NCI-H345 (cell line): ENCODE results near the gene EPC2.
"Not testable (repeated sequence)": the region's sequence is repeated elsewhere in the genome, so short reads cannot be mapped to it uniquely, and the experiment has no call there.

Experiments used
- DNase-seq: peaks from one replicate; lab custom pipeline; 2025; lab: John Stamatoyannopoulos, UW

The EPC2 gene

DNA sequence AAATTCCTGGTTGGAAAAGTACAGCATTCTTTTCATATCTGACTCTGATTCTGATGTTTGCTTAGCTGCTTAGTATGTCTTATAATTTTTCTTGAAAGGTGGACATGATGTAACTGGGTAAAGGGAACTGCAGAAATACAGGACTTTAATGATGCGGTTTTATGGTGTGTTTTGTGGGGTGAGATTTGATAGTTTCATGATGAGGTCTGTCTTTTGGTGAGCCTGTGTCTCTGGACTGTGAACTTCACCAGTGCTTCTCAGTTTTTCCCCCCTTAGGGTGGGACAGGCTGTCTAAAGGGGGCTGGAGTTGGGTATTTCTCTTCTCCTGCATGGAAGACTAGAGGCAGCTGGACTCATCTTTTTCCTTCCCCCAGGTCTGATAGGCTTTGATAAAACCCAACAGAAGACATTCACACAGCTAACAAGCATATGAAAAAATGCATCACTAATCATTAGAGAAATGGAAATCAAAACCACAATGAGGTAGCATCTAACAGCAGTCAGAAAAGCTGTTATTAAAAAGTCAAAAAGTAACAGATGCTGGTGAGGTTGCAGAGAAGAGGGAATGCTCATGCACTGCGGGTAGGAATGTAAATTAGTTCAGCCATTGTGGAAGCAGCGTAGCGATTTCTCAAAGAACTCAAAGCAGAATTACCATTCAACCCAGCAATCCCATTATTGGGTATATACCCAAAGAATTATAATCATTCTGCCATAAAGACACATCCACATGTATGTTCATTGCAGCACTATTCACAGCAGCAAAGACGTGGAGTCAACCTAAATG, 77.6 kb downstream of the EPC2 start:
- no peak for DNase-seq

DNA sequence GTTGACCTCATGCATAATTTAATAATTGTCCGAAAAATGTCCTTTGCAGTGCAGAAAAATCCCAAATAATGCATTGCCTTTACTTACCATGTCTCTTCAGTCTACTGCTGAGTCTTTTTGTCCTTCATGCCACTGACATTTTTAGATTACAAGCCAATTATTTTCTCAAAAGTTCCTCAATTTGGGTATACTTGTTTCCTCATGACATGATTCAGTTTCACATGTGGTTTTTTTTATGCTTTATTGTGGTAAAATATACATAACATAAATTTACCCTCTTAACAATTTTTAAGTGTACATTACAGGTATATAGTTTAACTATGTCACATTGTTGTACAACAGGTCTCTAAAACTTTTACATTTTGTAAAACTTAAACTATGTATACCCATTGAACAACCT, 81.0 kb downstream of the EPC2 start:
- no peak for DNase-seq

DNA sequence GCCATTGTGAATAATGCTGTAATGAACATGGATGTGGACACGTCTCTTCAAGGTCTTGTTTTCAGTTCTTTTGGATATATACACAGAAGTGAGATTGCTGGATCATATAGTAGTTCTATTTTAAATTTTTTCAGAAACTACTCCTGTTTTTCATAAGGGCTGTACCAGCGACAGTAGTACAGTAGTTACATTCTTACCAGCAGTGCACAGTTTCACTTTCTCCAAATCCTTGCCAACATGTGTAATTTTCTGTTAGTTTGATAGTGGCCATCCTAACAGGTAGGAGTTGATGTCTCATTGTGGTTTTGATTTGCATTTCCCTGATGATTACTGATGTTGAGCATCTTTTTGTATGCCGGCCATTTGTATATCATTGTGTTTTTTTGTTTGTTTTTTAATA, 81.7 kb downstream of the EPC2 start:
- DNase-seq, result no peak

DNA sequence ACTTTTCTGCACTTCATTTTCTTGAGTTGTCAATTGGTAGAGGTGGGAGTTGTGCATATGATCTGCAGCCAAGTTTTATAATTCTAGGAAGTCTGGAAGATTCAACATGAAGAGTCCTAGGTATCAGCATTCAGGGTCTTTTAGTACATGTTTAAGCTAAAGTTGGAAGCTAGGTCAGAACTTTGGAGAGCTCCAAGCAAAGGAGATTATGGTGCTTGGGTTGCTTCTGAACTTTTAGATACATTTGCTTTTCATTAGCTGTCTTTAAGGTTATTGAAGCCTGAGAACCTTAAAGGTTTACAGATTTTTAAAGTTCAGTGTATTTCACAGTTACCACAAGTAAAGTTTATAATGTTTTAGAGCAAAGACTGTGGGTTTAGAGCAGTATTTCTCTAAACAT, 85.5 kb downstream of the EPC2 start:
- DNase-seq, result no peak

DNA sequence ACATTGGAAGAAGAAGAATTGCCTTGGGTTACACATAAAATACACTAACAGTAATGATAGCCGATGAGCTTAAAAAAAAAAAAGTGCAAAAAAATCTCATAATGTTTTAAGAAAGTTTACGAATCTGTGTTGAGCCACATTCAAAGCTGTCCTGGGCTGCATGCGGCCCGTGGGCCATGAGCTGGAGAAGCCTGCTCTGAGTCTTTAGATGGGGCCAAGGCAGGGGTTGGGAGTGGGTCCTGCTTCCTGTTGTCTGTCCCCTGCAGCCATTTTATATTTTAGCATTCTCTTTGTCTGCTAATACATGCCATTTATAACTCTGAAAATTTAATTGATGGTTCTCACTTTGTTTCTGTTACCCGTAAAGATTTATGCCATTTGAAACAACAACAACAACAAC, 93.2 kb downstream of the EPC2 start:
- no peak for DNase-seq

DNA sequence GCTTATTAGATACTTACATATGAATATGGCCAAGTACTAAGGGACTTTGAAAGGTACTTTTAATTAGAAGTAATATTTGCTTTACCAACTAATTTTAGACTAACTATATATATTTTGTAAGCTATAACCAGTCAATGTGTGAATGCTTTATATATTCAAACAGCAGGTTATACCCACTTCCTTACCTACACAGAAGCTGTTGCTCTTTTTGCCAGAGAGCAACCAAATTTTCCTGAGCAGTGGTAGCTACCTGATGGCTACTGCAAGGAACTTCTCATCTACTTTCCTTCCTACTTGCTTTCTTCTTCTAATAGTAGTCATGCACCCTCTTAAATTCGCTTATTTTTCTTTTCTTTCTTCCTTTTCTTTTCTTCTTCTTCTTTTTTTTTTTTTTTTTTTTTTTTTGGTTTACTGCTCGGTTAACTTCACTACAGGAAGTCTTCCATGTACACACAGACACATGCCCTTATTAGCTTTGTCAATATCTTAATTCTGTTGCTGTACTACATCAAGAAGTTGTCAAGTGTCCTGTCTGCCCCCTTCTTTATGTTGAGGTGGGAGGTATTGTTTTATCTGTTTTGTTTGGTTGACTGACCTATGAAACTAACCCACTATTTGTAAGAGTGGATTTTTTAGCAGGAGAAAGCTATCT, 95.0 kb downstream of the EPC2 start:
- DNase-seq, result no peak

DNA sequence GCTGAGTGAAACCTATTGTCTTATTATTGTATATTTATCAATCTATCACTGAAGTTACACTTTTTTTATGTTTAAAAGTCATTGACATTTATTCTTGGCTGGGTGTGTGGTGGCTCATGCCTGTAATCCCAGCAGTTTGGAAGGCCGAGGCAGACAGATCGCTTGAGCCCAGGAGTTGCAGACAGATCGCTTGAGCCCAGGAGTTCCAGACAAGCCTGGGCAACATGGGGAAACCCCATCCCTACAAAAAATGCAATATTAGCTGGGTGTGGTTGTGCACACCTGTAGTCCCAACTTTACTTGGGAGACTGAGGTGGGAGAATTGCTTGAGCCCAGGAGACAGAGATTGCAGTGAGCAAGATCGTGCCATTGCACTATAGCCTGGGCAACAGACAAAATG, 97.8 kb downstream of the EPC2 start:
- no peak for DNase-seq

DNA sequence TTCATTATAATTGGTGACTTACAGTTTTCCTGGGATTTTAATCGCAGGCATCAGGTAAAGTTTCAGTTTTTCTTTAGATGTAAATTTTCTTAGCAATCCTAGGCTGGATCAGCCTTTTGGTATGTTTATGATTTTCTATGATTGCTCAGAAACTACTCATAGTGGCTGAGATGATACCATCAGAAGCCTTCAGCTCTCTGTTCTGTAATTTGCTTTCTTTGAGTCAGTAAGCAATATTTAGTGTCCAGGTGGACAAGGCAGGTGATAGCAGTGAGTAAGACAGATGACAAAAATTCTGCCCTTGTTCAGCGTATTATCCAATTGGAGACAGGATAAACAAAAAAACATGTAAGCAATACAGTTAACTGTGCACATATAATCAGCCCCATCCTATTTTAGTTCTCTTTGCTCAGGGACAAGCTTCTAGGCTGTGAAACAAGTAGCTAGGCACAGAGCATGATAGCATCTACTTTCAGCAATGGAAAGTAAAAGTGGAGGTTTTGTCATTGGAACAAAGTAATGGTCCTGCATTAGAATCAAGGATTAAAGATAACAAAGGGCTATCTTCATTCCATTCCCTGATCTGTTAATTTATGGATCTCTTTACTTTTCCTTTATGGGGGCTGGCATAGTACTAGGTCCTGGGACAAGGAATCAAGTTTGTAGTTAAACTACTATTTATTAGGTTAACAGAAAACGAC, 100.8 kb downstream of the EPC2 start:
- no peak for DNase-seq

DNA sequence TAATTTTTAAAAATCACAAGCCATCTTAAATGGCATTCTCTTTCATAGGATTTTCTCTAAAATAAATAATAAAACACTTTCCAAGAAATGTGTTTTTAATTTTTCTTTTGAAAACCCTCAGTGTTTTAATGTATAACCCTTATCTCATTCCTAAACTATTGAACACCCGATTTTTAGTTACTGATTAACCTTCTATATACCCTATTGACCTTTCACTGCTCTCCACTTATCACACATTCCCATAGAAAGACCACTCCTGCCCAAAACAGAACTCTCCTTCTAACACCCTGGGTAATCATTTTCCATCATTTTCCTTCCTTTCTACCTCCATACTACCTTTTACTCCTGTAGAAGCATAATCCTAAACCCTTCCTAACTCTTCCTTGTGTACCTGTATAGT, 102.4 kb downstream of the EPC2 start:
- DNase-seq, result no peak

DNA sequence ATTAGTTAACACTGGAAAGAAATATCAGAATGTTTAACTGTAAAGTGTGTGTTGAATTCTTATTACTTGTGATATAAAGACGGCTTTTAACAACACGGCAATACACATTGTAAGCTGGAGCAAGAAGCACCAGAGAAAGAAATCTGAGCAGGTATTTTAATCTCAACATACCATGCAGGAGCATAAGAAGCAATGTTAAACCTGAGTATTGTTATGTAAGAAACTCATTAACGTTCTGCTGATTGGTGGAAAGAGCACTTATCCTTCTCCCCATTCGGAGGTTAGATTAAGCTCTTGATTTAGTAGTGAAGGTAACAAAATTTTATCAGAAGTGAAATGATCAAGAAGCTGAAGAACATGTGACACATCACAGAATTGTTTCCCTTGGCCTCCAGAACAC, 107.4 kb downstream of the EPC2 start:
- DNase-seq, result no peak

DNA sequence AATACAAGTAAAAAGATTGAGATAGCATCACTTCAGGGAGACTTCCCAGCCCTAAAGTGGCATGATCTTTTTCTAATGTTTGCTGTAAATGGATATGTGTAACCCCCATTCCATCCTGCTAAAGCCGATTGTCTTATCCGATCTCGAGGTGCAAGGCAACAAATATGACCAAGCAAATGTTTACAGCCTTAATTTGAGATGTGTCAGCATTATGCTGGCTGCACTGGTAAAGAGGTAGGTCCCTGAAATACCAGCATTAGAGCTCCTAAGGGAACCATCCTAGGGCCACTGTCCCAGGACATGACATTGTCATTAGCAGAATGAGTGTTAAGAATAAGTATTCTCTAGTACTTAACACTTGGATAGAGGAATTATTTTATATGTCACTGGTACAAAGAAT, 108.4 kb downstream of the EPC2 start:
- DNase-seq, result no peak

DNA sequence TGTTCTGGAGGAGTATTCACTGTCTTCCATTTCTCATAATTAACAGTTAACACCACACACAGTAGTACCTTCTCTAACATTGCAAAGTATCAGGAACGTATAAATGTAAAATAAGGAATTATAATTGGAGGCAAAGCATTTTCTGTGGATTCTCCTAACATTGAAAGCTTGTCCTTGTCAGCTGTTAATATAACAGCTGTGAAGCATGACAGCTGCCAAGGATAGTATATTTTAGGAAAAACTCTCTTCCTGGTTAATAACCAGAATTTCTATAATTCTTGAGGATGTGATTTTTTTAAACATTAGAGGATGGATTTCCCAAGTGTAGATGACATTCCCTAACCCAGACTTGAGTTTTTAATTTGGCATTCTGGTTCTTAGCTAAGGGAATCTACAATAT, 110.3 kb downstream of the EPC2 start:
- DNase-seq, result no peak

DNA sequence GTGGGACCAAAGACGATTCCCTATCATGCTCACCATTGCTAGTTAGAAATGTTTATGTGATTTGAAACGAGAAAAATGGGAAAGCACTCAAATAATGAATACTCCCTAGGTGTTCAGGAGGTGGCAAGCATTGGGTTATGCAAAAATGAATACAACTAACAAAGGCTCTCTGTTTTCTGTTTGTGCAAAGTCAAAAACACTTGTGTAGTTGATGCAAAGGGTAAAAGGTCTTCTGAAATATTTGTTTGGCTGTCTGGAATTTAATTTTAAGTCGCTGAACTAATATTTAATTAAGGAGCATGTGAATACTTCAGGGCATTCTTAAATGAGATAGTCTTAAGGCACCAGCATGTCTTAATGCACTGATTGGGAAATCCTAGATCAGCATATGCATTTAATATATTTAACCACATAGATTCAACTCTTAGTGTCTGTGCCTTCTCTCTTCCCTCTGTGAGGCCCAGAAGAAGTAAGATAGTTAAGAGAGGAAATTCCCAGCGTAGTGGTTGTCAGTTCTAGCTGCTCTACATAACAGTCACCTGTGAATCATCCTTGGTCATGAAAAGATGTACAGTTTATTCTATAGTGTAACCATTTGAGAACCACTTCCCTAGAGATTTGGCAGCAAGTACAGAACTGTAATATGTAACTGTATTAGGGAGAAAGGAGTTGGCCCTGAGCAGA, 111.9 kb downstream of the EPC2 start:
- DNase-seq, result no peak

DNA sequence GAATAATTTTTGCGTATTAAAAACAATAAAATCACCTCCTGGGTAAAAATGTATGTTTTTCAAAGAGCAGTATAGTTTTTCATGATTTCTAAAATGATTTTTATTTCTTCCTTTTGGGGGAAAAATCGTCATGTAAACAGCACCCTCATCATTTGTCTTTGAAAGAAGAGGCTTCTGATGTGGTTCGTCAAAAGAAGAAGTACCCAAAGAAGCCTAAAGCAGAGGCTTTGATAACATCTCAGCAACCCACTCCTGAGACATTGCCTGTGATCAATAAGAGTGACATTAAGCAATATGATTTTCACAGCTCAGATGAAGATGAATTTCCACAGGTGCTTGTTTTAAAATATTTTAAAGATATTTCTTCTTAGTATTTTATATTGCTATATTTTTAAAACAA, 120.3 kb downstream of the EPC2 start:
- DNase-seq, result no peak

DNA sequence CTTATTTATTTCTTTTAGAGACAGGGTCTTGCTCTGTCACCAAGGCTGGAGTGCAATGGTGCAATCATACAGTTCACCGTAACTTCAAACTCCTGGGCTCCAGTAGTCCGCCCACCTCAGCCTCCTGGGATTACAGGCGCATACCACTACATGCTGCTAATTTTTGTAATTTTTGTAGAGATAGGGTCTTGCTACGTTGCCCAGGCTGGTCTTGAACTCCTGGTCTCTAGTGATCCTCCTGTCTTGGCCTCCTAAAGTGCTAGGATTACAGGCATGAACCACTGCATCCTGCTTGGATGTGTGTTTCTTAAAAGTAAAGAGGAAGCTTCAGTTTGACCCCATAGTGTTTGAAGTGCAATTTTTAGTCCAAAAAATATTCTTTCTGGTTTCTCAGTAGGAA, 125.5 kb downstream of the EPC2 start:
- no peak for DNase-seq

DNA sequence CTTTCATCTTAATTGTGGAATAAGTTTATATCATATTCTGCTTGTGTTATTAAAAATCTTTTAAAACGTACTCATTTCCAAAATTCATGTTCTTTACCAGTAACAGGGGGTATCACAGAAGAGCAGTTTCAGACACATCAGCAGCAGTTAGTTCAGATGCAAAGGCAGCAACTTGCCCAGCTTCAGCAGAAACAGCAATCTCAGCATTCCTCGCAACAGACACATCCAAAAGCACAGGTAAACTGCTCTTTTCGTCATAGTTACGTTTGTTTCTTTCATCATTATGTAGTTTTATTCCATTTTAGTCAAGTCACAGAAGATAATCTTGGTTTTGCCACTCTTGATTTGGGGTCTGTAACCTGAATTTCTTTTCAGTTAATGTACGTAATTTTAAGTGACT, 137.0 kb downstream of the EPC2 start:
- no peak for DNase-seq

DNA sequence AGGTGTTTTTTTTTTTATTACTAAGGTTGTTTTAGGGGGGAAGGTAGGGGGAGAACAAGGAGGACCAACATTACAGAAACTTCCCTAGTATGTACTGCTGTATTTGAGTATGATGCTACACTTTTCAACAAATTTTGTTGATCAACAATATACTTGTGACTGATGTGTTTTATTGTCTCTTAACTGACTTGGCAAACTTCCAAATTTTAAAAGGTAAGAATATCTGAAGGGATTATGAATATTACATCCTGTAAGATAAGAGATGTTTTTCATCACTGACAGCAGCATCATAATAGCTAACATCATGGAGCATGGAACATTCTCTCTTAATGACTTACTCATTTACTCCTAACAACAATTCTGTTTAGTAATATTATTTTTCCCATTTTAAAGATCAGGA, 144.5 kb downstream of the EPC2 start:
- DNase-seq, result no peak

DNA sequence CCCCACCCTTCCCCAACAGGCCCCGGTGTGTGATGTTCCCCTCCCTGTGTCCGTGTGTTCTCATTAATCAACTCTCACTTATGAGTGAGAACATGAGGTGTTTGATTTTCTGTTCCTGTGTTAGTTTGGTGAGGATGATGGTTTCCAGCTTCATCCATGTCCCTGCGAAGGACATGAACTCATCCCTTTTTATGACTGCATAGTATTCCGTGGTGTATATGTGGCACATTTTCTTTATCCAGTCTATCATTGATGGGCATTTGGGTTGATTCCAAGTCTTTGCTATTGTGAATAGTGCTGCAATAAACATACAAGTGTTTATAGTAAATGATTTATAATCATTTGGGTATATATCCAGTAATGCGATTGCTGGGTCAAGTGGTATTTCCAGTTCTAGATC, 145.6 kb downstream of the EPC2 start:
- not testable (repeated sequence) for DNase-seq

DNA sequence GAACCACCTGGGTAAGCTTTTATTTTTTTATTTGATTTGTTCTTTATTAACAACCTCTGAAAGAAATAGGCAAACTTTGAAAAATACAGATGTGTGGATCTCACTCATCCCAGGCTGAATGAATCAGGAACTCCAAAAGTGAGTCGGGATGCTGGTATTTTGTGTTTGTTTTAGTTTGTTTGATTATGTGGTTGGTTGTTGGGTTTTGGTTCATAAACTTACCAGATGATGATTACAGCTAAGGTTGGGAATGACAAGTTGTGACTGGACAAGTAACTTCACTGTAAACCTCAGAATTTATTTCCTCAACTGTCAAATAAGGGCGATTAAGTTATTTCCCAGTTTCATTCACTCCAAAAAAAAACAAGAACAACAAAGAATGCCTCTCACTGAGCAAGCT, 150.0 kb downstream of the EPC2 start:
- DNase-seq, result no peak

DNA sequence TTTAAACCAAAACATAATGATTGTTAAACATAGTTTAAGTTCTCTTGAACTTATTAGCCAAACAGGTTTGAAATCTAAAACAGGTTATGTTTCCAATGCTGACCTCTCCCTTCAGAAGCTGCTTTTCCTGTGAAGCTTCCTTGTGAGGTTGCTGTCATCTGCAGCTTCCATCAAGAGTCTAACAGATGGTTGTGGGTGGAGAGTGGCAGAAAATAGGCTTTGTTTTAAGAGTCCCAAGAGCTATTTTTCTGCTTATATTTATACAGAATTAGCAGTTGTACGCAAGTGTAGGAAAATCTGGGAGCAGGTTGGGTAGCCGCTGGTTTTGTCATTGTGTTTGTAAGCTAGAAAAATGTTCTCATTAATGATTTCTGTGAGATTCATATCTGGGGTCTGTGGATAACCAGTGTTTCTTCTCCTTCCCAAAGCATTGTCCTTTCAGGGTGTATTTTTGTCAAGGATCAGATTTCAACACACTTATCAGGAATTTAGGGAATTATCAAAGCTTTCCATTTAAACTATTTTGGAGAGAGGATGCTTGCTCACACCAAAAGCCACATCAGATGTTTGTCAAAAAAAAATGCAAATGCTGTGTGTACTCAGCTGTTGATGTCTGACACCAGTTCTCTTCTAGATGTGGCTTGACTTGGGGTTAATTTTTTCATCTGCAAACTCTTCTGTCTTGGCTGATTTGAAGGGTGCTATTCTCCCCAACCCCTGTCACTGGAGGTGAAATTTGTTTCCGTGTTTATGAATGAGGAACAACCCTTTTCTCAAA, 152.4 kb downstream of the EPC2 start:
- peak; percentile 26 for DNase-seq

DNA sequence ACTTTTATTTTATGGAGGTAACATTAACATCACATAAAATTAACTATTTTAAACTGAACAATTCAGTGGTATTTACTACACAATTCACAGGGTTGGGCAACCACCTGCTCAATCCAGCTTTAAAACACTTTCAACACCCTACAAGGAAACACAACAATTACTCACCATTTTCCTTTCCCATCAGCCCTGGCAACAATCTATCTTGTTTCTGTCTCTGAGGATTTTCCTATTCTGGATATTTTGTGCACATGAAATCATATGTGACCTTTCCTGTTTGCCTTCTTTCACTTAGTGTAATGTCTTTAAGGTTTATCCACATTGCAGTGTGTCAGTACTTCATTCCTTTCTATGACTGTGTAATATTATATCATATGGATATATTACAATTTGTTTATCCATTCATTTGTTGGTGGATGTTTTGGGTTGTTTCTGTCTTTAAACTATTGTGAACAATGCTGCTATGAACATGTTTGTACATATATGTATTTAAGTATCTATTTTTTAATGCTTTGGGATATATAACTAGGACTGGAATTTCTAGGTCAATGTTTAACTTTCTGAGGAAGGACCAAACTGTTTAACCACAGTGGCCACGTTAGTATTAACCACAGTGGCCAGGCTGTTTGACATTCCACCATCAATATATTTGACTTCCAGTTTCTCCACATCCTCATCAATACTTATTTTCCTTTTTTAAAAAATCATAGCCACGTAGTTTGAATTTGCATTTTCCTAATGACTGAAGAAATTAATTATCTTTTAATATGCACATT, 158.1 kb downstream of the EPC2 start:
- no peak for DNase-seq
